ENCODE measurements around the gene SAT2.
"Not testable (repeated sequence)": the region's sequence is repeated elsewhere in the genome, so short reads cannot be mapped to it uniquely, and the experiment has no call there.

The SAT2 gene

GRCh38 chr17:7650509-7651096, 23.0 kb upstream of the SAT2 start, which contains the start of gene ATP1B2:
Gene ATP1B2 (plus strand): TSS chr17:7650926. CDS start chr17:7651519, 593 bp downstream.
- TF ChIP-seq CTCF (conservative IDR thresholded peaks at IDR 0.05; ENCODE audit: low read depth, low read length) = no peak
- H3K4me3 ChIP-seq (ENCODE audit: low read depth, low read length) = peak within 1 kb of the TSS; percentile 43
- peak; percentile 29 for DNase-seq (ENCODE audit: low read depth)

GRCh38 chr17:7647018-7647417, 19.4 kb upstream of the SAT2 start:
- no peak for TF ChIP-seq CTCF (conservative IDR thresholded peaks at IDR 0.05; ENCODE audit: low read depth, low read length)
- no peak for DNase-seq (ENCODE audit: low read depth)
- no peak overlapping the region for H3K4me3 ChIP-seq (ENCODE audit: low read depth, low read length)

GRCh38 chr17:7646457-7646856, 18.8 kb upstream of the SAT2 start:
- DNase-seq (ENCODE audit: low read depth) = no peak
- TF ChIP-seq CTCF (conservative IDR thresholded peaks at IDR 0.05; ENCODE audit: low read depth, low read length) = no peak
- no peak overlapping the region for H3K4me3 ChIP-seq (ENCODE audit: low read depth, low read length)

GRCh38 chr17:7644775-7645174, 17.2 kb upstream of the SAT2 start:
- DNase-seq (ENCODE audit: low read depth) = no peak
- no peak overlapping the region for H3K4me3 ChIP-seq (ENCODE audit: low read depth, low read length)
- no peak for TF ChIP-seq CTCF (conservative IDR thresholded peaks at IDR 0.05; ENCODE audit: low read depth, low read length)

GRCh38 chr17:7641635-7642034, 14.0 kb upstream of the SAT2 start:
- DNase-seq (ENCODE audit: low read depth) = not testable (repeated sequence)

GRCh38 chr17:7640783-7641182, 13.2 kb upstream of the SAT2 start:
- H3K4me3 ChIP-seq (ENCODE audit: low read depth, low read length) = no peak overlapping the region
- TF ChIP-seq CTCF (conservative IDR thresholded peaks at IDR 0.05; ENCODE audit: low read depth, low read length) = no peak
- no peak for DNase-seq (ENCODE audit: low read depth)

More at GRCh38 chr17:7641635-7642034, 14.0 kb upstream of the SAT2 start:
- not testable (repeated sequence) for H3K4me3 ChIP-seq (ENCODE audit: low read depth, low read length)

- TF ChIP-seq CTCF (conservative IDR thresholded peaks at IDR 0.05; ENCODE audit: low read depth, low read length) = no peak
- H3K4me3 ChIP-seq (ENCODE audit: low read depth, low read length) = no peak overlapping the region
- no peak for DNase-seq (ENCODE audit: low read depth)
Observed at GRCh38 chr17:7636163-7636562, 8.5 kb upstream of the SAT2 start.
